ENCODE data around the gene TOMM6.

Gene TOMM6

GRCh38 chr6:41822021-41822420, 34.5 kb downstream of the TOMM6 start:
- Histone ChIP-seq H3K18ac (ENCODE audit: low read depth in 1 of 2, low read length in 2 of 2) (no peak overlapping the region), H4K8ac (ENCODE audit: low read length) (no peak overlapping the region)
- DNase-seq: no peak

GRCh38 chr6:41823178-41823577, 35.7 kb downstream of the TOMM6 start:
- Histone ChIP-seq H3K79me1 (replicated peaks; ENCODE audit: low read length, poor library complexity, severe bottlenecking) (peaks cover 3% of the 10 kb centered on the region), H2BK5ac (ENCODE audit: low read depth, low read length, poor library complexity, severe bottlenecking) (no peak overlapping the region), H3K4ac (ENCODE audit: low read depth in 1 of 2, low read length in 2 of 2) (no peak overlapping the region), H3K23ac (ENCODE audit: low read length in 2 of 2) (no peak overlapping the region), H3K14ac (ENCODE audit: low read length in 2 of 2) (no peak overlapping the region), H4K91ac (ENCODE audit: low read length) (no peak overlapping the region), H2BK120ac (ENCODE audit: low read depth, low read length) (no peak overlapping the region), H4K8ac (ENCODE audit: low read length) (no peak overlapping the region), H3K4me3 (ENCODE audit: insufficient read depth in 1 of 2, low read depth in 1 of 2, low read length in 2 of 2) (no peak overlapping the region), H2BK15ac (ENCODE audit: low read depth, poor library complexity, severe bottlenecking) (no peak overlapping the region), H3K4me2 (ENCODE audit: low read length, poor library complexity, severe bottlenecking) (no peak overlapping the region), H3K9ac (ENCODE audit: low read length) (no peak overlapping the region), H3K9me3 (ENCODE audit: control insufficient read depth, low read length) (no peaks in the 10 kb centered on the region), H3K18ac (ENCODE audit: low read depth in 1 of 2, low read length in 2 of 2) (no peak overlapping the region), H3K27me3 (ENCODE audit: control insufficient read depth in 1 of 2, insufficient read depth in 1 of 2, low read length in 2 of 2) (no peaks in the 10 kb centered on the region), H2BK12ac (ENCODE audit: low read length in 2 of 2) (no peak overlapping the region), H3K36me3 (ENCODE audit: control insufficient read depth in 1 of 2, insufficient read depth in 2 of 2, low read depth in 1 of 2, low read length in 2 of 2) (no peaks in the 10 kb centered on the region), H3K4me1 (ENCODE audit: control insufficient read depth, insufficient read depth, low read depth, low read length) (peaks cover 2% of the 10 kb centered on the region), H2AK5ac (ENCODE audit: low read length, severe bottlenecking) (no peak overlapping the region), H2AFZ (ENCODE audit: low read depth, low read length) (no peak overlapping the region), H3K27ac (ENCODE audit: low read length, poor library complexity, severe bottlenecking) (no peak overlapping the region)
- 97% methylated on average over 1 of the region's 1 CpG for WGBS
- no peak for DNase-seq

More at GRCh38 chr6:41822021-41822420, 34.5 kb downstream of the TOMM6 start:
- no peak overlapping the region for H2AK5ac ChIP-seq (ENCODE audit: low read length, severe bottlenecking)
- H3K9me3 ChIP-seq (ENCODE audit: control insufficient read depth, low read length): no peaks in the 10 kb centered on the region
- no peak overlapping the region for H2BK12ac ChIP-seq (ENCODE audit: low read length in 2 of 2)
- no peak overlapping the region for H2BK5ac ChIP-seq (ENCODE audit: low read depth, low read length, poor library complexity, severe bottlenecking)
- no peak overlapping the region for H3K14ac ChIP-seq (ENCODE audit: low read length in 2 of 2)
- H3K27ac ChIP-seq (ENCODE audit: low read length, poor library complexity, severe bottlenecking): no peak overlapping the region
- no peak overlapping the region for H3K23ac ChIP-seq (ENCODE audit: low read length in 2 of 2)
- no peak overlapping the region for H2BK15ac ChIP-seq (ENCODE audit: low read depth, poor library complexity, severe bottlenecking)
- no peak overlapping the region for H2BK120ac ChIP-seq (ENCODE audit: low read depth, low read length)
- H3K79me1 ChIP-seq (replicated peaks; ENCODE audit: low read length, poor library complexity, severe bottlenecking): peaks cover 3% of the 10 kb centered on the region
- no peak overlapping the region for H3K4me2 ChIP-seq (ENCODE audit: low read length, poor library complexity, severe bottlenecking)
- no peak overlapping the region for H3K9ac ChIP-seq (ENCODE audit: low read length)
- no peak overlapping the region for H3K4ac ChIP-seq (ENCODE audit: low read depth in 1 of 2, low read length in 2 of 2)
- no peak overlapping the region for H2AFZ ChIP-seq (ENCODE audit: low read depth, low read length)
- no peak overlapping the region for H3K4me3 ChIP-seq (ENCODE audit: insufficient read depth in 1 of 2, low read depth in 1 of 2, low read length in 2 of 2)
- no peaks in the 10 kb centered on the region for H3K27me3 ChIP-seq (ENCODE audit: control insufficient read depth in 1 of 2, insufficient read depth in 1 of 2, low read length in 2 of 2)
- WGBS: 92% methylated on average over 1 of the region's 1 CpG
- peaks cover 2% of the 10 kb centered on the region for H3K4me1 ChIP-seq (ENCODE audit: control insufficient read depth, insufficient read depth, low read depth, low read length)
- no peaks in the 10 kb centered on the region for H3K36me3 ChIP-seq (ENCODE audit: control insufficient read depth in 1 of 2, insufficient read depth in 2 of 2, low read depth in 1 of 2, low read length in 2 of 2)
- no peak overlapping the region for H4K91ac ChIP-seq (ENCODE audit: low read length)

GRCh38 chr6:41824571-41825569, 37.4 kb downstream of the TOMM6 start:
- H4K8ac ChIP-seq (ENCODE audit: low read length): no peak overlapping the region
- no peak overlapping the region for H3K9ac ChIP-seq (ENCODE audit: low read length)
- H3K4me3 ChIP-seq (ENCODE audit: insufficient read depth in 1 of 2, low read depth in 1 of 2, low read length in 2 of 2): no peak overlapping the region
- peak overlapping the region; percentile 18 for H3K27ac ChIP-seq (ENCODE audit: low read length, poor library complexity, severe bottlenecking)
- H3K4me2 ChIP-seq (ENCODE audit: low read length, poor library complexity, severe bottlenecking): no peak overlapping the region
- 84% methylated on average over 12 of the region's 13 CpGs for WGBS
- H3K36me3 ChIP-seq (ENCODE audit: control insufficient read depth in 1 of 2, insufficient read depth in 2 of 2, low read depth in 1 of 2, low read length in 2 of 2): no peaks in the 10 kb centered on the region
- H3K14ac ChIP-seq (ENCODE audit: low read length in 2 of 2): no peak overlapping the region
- peak; percentile 74 for DNase-seq
- no peaks in the 10 kb centered on the region for H3K27me3 ChIP-seq (ENCODE audit: control insufficient read depth in 1 of 2, insufficient read depth in 1 of 2, low read length in 2 of 2)
- no peak overlapping the region for H2BK12ac ChIP-seq (ENCODE audit: low read length in 2 of 2)
- H3K79me1 ChIP-seq (replicated peaks; ENCODE audit: low read length, poor library complexity, severe bottlenecking): peaks cover 3% of the 10 kb centered on the region
- H2AK5ac ChIP-seq (ENCODE audit: low read length, severe bottlenecking): no peak overlapping the region
- H3K9me3 ChIP-seq (ENCODE audit: control insufficient read depth, low read length): no peaks in the 10 kb centered on the region
- no peak overlapping the region for H3K23ac ChIP-seq (ENCODE audit: low read length in 2 of 2)
- H4K91ac ChIP-seq (ENCODE audit: low read length): no peak overlapping the region
- no peak overlapping the region for H2BK15ac ChIP-seq (ENCODE audit: low read depth, poor library complexity, severe bottlenecking)
- H2BK120ac ChIP-seq (ENCODE audit: low read depth, low read length): no peak overlapping the region
- H3K4ac ChIP-seq (ENCODE audit: low read depth in 1 of 2, low read length in 2 of 2): no peak overlapping the region
- H2AFZ ChIP-seq (ENCODE audit: low read depth, low read length): no peak overlapping the region
- H3K18ac ChIP-seq (ENCODE audit: low read depth in 1 of 2, low read length in 2 of 2): no peak overlapping the region
- peaks cover 2% of the 10 kb centered on the region for H3K4me1 ChIP-seq (ENCODE audit: control insufficient read depth, insufficient read depth, low read depth, low read length)
- no peak overlapping the region for H2BK5ac ChIP-seq (ENCODE audit: low read depth, low read length, poor library complexity, severe bottlenecking)

- Histone ChIP-seq H3K14ac (ENCODE audit: low read length in 2 of 2) (no peak overlapping the region), H2BK12ac (ENCODE audit: low read length in 2 of 2) (no peak overlapping the region), H3K79me1 (replicated peaks; ENCODE audit: low read length, poor library complexity, severe bottlenecking) (peaks cover 2% of the 10 kb centered on the region), H3K27ac (ENCODE audit: low read length, poor library complexity, severe bottlenecking) (no peak overlapping the region), H3K23ac (ENCODE audit: low read length in 2 of 2) (no peak overlapping the region), H2AK5ac (ENCODE audit: low read length, severe bottlenecking) (no peak overlapping the region), H3K4me1 (ENCODE audit: control insufficient read depth, insufficient read depth, low read depth, low read length) (peaks cover 2% of the 10 kb centered on the region), H2AFZ (ENCODE audit: low read depth, low read length) (no peak overlapping the region), H3K4me3 (ENCODE audit: insufficient read depth in 1 of 2, low read depth in 1 of 2, low read length in 2 of 2) (no peak overlapping the region), H3K9me3 (ENCODE audit: control insufficient read depth, low read length) (no peaks in the 10 kb centered on the region), H3K18ac (ENCODE audit: low read depth in 1 of 2, low read length in 2 of 2) (no peak overlapping the region), H3K4ac (ENCODE audit: low read depth in 1 of 2, low read length in 2 of 2) (no peak overlapping the region), H2BK15ac (ENCODE audit: low read depth, poor library complexity, severe bottlenecking) (no peak overlapping the region), H2BK5ac (ENCODE audit: low read depth, low read length, poor library complexity, severe bottlenecking) (no peak overlapping the region), H4K8ac (ENCODE audit: low read length) (no peak overlapping the region), H2BK120ac (ENCODE audit: low read depth, low read length) (no peak overlapping the region), H3K27me3 (ENCODE audit: control insufficient read depth in 1 of 2, insufficient read depth in 1 of 2, low read length in 2 of 2) (no peaks in the 10 kb centered on the region), H3K4me2 (ENCODE audit: low read length, poor library complexity, severe bottlenecking) (no peak overlapping the region), H3K36me3 (ENCODE audit: control insufficient read depth in 1 of 2, insufficient read depth in 2 of 2, low read depth in 1 of 2, low read length in 2 of 2) (no peaks in the 10 kb centered on the region), H4K91ac (ENCODE audit: low read length) (no peak overlapping the region), H3K9ac (ENCODE audit: low read length) (no peak overlapping the region)
- DNase-seq: no peak
- 97% methylated on average over 2 of the region's 2 CpGs for WGBS
Measured at GRCh38 chr6:41826343-41827022, 39.0 kb downstream of the TOMM6 start.
